Measurements from ENCODE around the gene PPFIBP2.

PPFIBP2 gene

DNA sequence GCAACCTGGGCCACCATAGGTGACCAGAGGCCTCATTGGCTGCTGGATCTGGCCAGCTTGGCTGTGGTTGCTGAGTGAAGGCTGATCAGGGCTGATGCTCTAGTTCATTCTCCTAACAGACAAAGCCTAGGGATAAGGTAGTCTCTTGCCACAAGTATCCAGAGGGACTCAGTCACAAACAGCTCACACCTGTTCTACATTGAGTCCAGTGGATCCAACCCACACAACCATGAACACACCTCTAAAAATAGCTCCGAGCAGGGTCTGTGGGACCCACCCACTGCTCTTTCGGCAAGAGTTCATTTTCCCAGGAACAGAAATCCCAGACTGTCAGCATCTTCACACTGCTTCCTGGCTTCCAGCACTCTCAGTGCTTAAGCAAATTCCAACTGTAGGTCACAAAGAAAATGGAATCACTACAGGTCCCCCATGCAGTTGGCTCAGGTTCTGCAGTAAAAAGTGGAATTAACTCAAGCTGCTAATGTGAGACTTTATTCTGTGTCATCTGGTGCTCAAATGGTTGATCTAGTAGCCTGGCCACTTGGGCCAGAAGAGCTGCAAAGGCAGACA lies 67.3 kb downstream of the PPFIBP2 start:
- DNase-seq, result no peak

DNA sequence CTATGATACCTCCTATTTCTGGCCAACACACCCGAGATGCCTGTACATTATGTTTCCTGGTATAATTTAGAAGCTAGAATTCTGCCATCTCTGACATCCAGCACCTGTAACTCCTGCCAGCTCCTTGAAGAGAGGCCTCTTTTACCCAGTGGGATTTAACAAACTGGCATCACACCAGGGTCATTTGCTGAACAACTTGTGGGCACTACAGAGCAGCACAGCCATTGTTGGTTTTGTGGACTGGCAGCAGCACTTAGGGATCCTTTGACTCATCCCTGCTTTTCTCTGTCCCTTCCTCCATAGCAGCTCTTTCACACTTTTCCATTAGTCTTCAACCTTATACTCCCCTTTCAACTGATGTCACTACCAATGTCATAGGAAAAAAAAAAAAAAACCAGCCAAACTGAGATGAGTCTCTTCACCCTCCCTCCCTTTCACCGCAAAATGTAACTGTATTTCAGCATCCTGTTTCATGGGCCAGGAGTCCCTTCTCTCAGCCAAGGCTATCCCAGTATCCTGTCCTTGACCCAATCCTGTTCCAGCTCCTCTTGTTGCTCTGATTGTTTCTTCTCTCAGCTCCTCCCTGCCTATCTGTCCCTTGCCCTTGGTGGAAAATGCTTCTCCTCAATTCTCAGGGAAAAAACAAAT lies 68.7 kb downstream of the PPFIBP2 start:
- no peak for DNase-seq

DNA sequence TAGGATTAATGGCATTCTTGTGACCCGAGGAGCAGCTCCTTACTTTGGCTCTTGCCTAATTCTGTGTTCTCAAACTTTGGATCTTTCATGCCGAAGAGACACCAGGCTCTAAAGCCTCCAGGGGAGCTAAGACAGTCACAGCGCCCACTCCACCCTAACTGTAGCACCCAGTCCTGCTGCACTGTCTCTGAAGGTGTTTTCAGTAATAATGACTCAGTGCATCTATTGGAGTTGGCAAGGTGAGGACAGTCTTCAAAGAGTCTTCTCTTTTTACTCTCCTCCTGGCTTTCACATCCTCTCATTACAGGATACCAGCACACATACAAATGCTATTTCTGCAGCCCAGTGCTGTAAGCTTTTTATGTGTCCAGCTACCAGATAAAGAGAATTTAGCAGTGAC lies 69.4 kb downstream of the PPFIBP2 start:
- no peak for DNase-seq

DNA sequence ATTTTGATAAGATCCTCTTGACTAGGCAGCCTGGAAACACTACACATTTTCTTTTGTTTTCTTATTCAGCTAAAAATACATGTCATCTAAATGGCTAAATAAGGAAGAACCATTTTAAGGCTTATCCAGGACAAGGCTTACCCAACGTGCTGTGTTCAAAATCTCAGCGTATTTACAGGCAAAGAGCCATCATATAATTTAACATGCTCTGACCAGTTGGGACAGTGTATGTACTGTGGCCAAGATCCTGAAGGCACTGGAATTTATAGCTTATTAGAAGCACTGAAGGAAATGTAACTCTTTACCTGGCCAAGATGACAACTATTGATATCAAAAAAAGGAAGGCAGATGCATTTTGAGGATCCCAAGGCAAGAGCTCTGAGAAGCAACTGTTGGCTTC lies 71.1 kb downstream of the PPFIBP2 start:
- DNase-seq, result no peak

DNA sequence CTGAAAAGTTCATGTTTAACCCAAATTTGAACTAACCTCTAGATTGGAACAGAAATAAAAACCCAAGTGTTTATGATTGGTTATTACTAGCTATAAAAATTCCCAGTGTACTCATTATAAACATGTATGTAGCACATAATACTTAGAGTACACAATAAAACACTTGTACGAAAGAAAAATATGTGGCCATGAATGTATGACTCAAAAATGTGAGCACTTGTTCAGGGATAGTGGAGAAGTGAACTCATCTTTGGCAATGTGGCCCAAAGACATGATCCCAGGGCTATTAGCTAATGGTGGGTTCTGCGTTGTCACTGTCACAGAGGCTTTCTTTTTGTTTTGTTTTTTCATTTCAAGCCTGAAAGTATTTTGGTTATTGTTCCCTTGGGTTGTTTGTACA lies 72.0 kb downstream of the PPFIBP2 start:
- no peak for DNase-seq

DNA sequence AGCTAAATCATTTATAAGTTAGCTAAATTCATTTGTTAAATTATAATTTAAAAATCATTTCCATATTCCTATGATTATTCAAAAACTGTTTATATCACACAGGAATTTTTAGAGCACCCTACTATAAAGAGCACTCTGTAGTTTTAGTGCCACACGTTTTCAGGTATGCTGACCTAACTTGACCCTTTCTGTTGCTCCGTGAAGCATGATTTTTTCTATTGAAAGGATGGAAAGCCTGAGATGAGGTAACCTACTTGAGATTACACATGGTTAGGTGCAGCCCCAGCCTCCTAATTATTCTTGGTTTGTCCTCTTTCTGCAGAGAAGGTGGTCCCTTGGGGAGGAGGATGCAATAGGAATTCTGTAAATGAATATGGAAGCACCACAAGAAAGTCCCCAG lies 72.6 kb downstream of the PPFIBP2 start:
- DNase-seq, result no peak

DNA sequence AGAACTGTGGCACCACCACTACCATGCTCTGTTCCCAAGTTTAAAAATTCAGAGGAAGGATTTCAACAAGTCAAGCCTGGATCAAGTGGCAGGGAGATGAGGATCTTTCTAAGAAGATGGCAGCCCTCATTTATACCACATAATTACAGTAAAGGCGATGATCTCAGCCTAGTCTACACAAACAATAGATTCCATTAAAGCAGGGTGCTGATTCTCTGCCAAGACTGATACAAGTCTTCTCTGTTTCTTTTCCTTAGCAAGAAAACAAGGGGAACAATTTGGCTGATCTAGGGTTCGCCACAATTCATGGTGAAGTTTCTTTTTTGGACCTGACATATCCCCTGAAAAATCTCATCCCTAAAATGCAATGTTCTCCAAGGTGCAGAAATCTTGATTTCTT lies 73.9 kb downstream of the PPFIBP2 start:
- DNase-seq, result no peak

DNA sequence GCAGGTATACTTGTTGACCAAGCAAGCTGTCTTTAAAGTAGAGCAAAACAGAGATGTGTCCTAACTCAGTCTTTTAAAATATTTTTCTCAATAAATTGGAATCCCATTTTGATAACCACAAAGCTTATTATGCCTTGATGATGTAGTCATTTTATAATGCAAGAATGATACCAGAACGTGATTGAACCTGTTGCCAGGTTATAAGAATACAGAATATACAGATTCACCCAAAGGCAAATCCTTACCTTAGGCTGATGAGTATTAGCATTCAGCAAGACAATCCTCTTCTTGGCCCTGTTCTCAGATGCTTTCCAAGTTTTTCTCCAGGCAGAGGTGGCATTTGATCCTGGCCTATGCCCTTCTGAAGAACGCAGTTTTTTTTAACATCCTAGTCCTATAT lies 76.1 kb downstream of the PPFIBP2 start:
- DNase-seq, result no peak

DNA sequence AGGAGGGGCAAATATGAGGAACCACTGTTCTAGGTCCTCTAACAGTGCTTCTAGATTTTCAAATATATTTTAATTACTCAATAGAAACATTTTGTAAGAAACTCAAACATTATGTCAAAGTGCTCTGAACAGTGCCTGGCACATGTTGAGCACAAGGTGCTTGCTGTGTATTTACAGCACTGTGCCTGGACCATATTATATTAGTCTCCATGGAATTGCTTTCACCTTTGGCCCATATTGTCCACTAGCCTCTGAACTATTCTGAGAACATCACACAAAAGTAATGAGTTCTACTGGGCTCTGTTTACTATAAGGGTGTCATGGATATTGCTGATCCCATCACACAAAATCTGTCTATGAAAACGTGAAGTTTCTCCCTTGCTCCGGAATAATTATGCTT lies 76.7 kb downstream of the PPFIBP2 start:
- no peak for DNase-seq

DNA sequence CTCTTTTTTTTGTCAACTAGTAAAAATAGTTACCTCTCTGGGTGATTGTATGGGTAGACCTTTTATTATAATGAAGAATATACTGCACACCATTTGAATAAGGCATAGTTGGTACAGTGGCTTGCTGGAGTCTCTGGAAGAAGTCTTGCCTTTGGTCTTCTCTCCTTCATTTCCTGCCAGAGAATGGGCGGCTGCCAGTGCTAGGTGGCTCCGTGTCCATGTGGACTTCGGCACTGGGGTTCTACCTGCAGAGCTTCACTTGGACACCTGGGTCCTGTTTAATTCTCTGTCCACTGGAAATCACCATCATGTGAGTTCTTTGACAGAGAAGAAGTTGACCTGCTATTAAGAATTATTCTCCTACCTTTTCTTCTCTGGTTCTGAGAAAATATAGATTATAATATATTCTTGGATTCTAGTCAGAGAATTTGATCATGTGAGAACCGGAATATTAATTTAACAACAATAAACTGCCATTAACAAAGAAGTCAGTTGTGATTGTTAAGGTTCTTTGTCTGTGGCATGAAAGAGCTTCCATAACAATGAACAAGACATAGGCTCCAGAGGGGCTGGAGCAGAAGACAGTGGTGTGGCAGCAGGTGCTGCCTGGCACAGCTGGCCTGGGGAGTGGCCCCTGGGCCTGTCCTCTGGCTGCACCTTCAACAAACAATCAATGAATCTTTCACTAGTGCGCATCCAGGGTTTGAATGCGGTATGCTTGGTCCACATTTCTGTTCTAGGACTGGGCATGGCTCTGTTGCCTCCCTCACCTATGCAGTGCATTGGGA lies 77.5 kb downstream of the PPFIBP2 start:
- DNase-seq, result no peak

DNA sequence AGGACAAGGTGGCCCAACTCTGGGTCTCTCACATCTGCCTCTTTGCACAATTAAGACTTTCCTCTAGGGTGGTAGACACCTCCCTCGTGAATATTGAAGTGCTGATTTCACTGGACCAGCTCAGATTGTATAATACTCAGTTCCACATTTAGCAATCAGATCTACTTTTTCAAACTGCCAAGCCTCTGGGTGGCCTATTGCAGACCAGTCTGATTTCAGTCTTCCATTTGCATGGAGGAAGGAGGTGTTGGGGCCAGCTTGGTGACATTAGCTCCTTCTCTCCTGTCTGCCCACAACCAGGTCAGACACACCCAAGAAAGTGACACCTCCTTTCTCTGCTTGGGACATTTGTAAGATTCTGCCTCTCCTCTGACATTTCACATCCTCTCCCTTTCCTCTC lies 78.2 kb downstream of the PPFIBP2 start:
- no peak for DNase-seq

DNA sequence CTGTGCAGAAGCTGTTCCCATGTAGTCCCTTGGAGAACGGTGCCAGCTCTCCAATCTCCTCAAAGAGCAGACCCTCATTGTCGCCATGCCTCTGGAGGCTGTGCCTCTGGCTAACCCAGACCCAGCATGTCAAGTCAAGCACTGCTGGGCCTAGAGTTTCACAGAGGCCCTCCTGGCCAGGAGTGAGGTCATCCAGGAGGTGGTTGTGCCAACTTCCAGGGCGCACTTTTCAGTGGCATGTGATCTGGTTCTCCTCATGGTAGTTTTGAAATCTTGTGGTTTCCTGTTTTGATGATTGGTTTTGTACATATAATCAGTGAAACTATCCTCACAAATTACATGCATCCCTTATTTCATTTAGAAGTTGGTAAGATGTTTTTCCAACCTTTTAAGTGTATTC lies 78.9 kb downstream of the PPFIBP2 start:
- no peak for DNase-seq

DNA sequence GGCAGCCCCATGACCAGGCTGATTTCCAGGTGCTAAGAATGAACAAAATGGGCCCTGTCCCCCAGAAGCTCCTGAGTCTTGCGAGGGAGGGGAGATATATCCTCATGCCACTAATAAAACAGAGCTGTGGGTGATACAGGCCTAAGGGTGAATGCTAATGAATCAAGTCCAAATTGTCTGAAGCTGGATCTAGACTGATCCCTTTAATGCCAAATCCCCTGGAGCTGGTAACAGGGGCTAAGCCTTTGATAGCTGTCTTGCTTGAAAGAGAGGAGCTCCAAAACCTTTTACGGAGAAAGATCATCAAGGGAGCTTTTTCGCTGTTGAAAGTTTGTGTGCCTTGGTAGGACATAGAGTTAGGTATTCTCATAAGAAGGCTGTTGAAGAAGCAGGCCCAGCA lies 79.7 kb downstream of the PPFIBP2 start:
- no peak for DNase-seq

DNA sequence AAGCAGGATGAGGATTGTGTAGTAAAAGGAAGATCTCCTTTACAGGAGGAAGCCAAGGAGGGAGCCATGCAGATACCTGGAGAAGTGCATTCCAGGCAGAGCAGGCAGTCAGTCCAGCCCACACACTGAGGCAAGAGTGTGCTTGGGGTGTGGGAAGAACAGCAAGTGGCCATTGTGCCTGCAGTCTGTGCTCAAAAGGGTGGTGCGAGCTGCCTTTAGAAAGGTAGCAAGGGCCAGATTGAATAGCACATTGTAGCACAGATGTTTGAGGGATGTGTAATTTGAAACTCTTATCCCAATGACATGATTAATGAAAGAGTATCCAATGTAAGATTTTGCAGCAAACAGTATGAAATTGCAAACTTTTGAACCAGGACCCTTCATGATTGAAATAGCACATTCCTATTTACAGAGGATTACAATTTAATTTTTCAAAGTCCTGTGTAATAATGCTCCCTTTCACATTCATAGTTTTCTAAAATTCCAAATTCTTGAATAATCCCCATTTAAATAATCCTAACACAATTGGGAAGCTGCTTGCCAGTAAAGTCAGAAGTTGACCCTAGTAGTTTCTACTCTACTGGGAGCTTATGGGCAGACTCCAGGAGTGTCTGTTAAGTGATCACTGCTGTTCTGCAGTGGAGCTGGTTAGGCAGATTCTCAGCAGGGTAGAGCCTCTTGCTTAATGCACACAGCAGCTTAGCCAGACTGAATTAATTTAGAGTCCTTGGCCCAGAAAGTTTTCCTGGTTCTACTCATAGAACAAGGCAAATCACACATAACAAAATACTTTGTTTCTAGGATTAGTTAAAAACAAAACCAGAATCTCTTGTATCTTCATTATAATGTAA lies 81.4 kb downstream of the PPFIBP2 start:
- DNase-seq, result no peak

DNA sequence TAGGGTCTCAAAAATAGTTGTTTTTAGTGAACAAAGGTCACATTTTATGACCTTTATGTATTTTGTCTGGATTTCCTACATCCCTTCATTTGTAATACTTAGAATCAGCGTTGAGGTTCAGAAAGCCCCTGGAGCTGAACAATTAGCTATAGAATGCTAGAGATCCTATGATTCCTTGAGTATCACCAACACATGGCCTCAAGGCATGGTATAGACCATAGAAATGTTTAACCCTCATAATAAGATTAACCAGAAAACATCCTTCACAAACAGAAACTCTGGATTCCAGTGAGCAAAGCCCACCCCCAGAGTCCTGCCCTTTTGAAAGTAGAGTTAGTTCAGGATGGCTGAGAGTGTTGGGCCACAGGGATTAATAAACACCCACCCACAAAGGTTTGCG lies 82.2 kb downstream of the PPFIBP2 start:
- no peak for DNase-seq

DNA sequence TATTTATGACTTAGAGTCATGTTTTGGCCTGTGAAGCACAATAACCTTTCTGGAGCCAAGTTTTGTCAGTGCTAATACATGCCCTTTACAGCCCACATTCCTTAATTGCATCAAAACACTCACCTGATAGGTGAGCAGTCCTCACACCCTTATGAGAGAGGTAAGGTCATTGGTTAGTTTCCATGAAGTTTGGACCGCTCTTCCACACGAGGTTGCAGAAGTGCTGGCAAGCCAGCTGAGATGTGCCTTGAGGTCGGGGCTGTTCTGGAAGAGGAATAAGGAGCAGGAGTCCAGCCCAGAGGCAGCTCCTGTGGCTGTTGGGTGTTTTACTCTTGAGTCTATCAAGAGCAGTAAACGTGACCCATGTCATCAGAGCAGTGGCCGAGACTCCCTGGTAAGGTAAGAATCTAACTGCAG lies 83.2 kb downstream of the PPFIBP2 start:
- no peak for DNase-seq

DNA sequence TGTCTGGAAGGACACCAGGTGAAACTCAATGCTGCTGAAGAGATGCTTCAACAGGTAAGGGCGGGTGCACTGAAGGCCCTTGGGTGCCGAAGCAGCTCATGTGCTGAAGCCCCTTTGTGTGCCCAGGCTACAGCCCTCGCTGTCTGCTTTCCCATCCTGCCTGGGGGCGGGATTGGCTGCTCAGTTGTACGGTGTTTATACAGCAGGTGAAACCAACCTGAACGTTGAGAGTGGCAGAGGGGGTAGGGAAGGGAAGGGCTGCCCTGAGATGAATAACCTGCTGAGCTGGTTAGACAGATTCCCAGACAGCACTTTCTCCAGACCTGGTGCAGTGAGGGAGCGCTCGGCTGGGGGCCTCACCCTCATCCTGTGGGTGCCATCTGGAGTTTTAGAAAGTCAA lies 83.8 kb downstream of the PPFIBP2 start:
- no peak for DNase-seq

DNA sequence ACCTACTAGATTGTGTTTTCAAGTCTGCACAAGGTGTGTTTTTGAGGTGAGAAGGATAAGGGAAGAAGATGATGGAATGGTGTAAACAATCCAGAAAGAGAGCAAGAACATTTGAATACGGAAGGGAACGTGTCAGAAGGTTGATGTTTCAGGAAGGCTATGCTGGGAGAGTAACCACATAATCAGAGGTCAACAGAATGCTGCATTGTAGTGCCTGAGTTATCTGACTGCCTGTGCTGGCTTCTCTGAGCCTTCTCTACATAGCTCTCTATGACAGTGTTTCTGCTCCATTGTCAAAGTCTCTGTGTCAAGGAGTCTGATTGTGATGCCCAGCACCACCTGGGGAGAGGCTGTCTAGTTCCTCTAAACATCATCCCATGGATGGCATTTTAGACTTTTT lies 85.4 kb downstream of the PPFIBP2 start:
- DNase-seq, result no peak

DNA sequence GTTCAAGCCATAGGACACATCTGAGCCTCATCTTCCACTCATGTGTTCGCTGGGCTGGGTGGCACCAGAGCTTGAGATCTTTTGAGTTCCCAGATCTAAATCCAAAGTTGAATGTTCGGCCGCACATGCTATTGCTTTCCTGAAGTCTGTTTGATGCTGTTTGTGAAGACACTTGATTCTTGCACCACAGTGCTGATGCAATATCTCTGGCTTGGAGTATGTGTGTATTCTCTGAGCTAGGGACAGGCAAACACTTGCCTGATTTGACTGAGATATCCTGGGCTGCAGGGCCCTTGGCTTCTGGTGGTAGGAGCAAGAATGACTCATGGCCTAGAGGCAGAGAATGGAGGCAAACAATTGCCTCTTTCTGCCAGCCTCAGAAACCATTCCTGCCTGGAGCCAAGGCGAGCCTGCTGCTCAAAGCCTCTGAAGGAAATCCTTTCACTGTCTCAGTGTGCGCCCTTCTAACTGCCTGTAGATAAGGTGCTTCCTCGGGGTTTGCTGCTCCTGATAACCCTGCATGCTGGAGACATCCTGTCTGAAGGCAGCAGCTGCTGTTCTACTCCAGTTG lies 86.5 kb downstream of the PPFIBP2 start:
- DNase-seq, result no peak

DNA sequence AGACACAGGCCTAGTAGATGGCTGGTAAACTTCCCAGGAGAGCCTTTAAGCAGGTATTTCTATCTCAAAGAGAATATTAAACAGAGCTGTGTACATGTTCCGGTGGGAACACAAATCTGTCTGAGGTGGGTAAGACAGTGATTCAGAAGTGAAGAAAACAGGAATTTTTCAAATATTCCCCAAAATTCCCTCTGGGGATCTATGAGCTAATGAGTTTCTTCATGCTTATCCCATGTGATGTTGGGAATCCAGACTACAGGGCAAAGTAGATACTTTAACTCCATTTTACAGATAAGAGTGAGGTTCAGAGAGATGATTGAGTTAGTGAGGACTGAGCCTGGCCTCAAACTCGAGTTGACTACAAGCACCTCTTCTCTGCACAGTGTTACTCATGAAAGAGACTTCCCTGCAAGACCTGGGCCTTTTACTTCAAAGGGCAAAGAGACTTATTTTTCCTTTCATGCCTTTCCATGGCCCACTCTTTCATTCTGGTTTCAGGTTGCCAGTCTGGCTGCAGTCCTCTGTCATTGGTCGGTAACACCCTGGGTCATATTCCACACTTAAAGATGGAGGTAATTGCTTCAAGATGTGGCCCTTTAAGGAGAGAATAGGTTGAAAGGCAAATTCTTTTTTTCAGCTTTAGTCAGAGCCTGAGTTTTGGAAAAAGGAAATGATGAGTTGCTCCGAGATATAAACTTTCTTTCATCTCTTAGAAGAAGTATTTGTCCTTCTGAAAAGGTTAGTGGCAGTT lies 89.4 kb downstream of the PPFIBP2 start:
- no peak for DNase-seq

DNA sequence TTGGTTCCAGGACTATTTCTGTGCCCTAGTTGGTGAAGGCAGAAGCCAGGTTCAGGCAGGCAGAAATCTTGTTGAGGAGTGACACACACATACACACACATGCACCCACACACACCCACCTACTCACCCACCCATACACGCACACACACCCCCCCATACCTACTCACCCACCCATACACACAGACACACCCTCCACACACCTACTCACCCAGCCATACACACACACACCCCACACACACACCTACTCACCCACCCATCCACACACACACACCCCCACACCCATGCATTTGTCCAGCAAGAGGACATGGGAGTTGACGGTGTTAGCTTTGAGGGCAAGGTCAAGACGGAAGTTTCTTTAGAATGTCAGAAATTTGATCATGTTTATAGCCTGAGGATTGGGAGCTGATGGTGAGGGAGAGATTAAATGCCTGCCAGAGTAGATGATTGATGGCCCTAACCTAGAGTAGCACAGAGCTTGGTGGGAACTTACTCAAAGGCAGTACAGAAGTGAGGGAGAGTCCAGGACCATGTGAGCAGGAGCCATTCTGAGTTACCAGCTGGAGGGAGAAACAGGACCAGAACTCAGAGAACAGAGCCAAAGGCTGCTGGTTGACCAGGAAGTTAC lies 90.6 kb downstream of the PPFIBP2 start:
- no peak for DNase-seq

All from SHP77 (cell line).